ENCODE data around the gene CDKN2B-AS1.

The CDKN2B-AS1 gene

GRCh38 chr9:21974722-21975409, 19.7 kb upstream of the CDKN2B-AS1 start:
- TF ChIP-seq, protein P1, sequence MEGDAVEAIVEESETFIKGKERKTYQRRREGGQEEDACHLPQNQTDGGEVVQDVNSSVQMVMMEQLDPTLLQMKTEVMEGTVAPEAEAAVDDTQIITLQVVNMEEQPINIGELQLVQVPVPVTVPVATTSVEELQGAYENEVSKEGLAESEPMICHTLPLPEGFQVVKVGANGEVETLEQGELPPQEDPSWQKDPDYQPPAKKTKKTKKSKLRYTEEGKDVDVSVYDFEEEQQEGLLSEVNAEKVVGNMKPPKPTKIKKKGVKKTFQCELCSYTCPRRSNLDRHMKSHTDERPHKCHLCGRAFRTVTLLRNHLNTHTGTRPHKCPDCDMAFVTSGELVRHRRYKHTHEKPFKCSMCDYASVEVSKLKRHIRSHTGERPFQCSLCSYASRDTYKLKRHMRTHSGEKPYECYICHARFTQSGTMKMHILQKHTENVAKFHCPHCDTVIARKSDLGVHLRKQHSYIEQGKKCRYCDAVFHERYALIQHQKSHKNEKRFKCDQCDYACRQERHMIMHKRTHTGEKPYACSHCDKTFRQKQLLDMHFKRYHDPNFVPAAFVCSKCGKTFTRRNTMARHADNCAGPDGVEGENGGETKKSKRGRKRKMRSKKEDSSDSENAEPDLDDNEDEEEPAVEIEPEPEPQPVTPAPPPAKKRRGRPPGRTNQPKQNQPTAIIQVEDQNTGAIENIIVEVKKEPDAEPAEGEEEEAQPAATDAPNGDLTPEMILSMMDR (IDR thresholded peaks at IDR 0.05; ENCODE audit: control extremely low read depth, extremely low read depth, low read depth, missing control alignments), result no peak
- DNase-seq (ENCODE audit: extremely low spot score), result peak; percentile 56
- ChIA-PET CTCF (interaction anchor here (1.6 to 4.0 kb wide), 2 partner anchors 20 to 33 kb away, joined by 4 to 27 read pairs; partner anchors contain the start of genes CDKN2A, CDKN2B and CDKN2B-AS1), POLR2A (no interaction called here)

DNA sequence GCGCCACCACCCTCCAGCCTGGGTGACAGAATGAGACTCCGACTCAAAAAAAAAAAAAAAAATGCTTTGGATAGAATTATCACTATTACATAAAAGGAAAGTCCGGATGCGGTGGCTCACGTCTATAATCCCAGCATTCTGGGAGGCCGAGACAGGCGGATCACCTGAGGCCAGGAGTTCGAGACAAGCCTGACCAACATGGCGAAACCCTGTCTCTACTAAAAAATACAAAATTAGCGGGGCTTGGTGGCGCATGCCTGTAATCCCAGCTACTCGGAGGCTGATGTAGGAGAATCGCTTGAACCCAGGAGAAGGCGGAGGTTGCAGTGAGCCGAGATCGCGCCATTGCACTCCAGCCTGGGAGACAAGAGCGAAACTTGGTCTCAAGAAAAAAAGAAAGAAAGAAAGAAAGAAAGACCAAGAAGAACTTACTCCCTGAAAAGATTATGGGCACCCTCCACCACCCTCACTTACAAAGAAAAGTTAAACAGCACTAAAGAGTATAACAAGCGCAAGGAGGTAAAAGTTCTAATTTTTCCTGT, 18.2 kb upstream of the CDKN2B-AS1 start:
- POLR2A ChIA-PET, result no interaction called here

DNA sequence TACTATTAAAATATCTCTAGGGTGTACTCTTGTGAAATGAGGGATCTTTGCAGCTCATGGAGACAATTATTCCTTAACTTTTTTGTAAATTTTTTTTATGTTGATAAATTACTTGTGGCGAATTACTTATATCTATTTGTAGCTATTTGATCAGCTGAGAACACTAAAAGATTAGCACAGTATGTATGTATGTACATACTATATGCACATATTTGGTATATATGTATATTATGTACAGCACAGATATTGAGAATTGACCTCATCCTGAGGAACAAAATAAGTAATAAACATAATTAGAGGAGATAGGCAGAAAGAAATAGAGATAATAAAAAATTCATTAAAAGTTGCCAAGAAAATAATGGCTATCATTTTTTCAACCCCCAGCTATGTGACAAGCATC, 12.2 kb upstream of the CDKN2B-AS1 start:
- no peak for DNase-seq (ENCODE audit: extremely low spot score)
- TF ChIP-seq, protein P1 (IDR thresholded peaks at IDR 0.05; ENCODE audit: control extremely low read depth, extremely low read depth, low read depth, missing control alignments), result no peak
- ChIA-PET CTCF (interaction anchor here (1.3 to 2.8 kb wide), 4 partner anchors 12 to 169 kb away, joined by 4 to 13 read pairs (median 8); partner anchors contain the start of genes CDKN2A, CDKN2B and CDKN2B-AS1), POLR2A (no interaction called here)

More for the DNA sequence above, 18.2 kb upstream of the CDKN2B-AS1 start:
- TF ChIP-seq, protein P1 (IDR thresholded peaks at IDR 0.05; ENCODE audit: control extremely low read depth, extremely low read depth, low read depth, missing control alignments), result no peak
- no peak for DNase-seq (ENCODE audit: extremely low spot score)
- CTCF ChIA-PET, result interaction anchor here (1.0 to 4.0 kb wide), 6 partner anchors 10 to 43 kb away, joined by 3 to 27 read pairs (median 4); partner anchors contain the start of genes CDKN2A, CDKN2B and CDKN2B-AS1

DNA sequence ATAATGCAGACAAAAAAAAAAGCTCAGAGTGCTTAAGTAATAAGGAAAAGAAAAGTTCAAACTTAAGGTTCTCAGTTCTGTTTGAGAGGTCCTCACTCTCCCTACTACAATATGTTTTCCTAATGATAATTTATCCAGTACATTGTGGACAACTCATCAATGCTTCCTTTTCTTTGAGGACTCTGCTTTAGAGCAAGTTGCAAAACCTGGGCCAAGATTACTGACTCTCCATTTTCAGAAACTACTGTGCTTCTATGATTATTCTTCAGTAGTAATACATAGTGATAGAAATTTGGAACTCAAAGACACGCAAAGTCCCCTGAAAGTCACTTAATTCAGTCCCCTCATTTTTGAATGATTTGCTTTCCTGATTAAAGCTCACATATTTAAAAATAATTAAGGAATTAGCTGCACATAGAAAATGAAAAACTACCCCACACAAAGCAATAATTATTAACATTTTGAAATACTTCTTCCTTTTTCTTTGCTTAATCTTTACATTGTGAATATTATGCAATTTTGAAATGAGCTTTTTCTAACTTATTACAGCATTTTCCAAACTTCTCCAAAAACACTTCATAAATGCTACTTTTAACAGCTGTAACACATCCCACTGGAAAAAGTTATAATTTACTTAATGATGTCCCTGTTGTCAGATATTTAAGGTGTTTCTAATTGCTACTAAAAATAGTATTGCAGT, 11.6 kb upstream of the CDKN2B-AS1 start:
- POLR2A ChIA-PET, result no interaction called here

GRCh38 chr9:21983561-21983935, 11.0 kb upstream of the CDKN2B-AS1 start:
- ChIA-PET CTCF (interaction anchor here (1.3 to 2.8 kb wide), 6 partner anchors 11 to 170 kb away, joined by 3 to 13 read pairs (median 5); partner anchors contain the start of genes CDKN2A, CDKN2B and CDKN2B-AS1), POLR2A (no interaction called here)
- TF ChIP-seq, protein P1 (IDR thresholded peaks at IDR 0.05; ENCODE audit: control extremely low read depth, extremely low read depth, low read depth, missing control alignments), result no peak
- DNase-seq (ENCODE audit: extremely low spot score), result no peak

More for the DNA sequence above, 11.6 kb upstream of the CDKN2B-AS1 start:
- TF ChIP-seq, protein P1 (IDR thresholded peaks at IDR 0.05; ENCODE audit: control extremely low read depth, extremely low read depth, low read depth, missing control alignments), result no peak
- DNase-seq (ENCODE audit: extremely low spot score), result no peak
- CTCF ChIA-PET, result interaction anchor here (1.3 to 2.8 kb wide), 6 partner anchors 11 to 170 kb away, joined by 3 to 13 read pairs (median 5); partner anchors contain the start of genes CDKN2A, CDKN2B and CDKN2B-AS1

- POLR2A ChIA-PET, result no interaction called here
- no peak for DNase-seq (ENCODE audit: extremely low spot score)
- CTCF ChIA-PET, result interaction anchor here (1.4 to 2.8 kb wide), 4 partner anchors 11 to 25 kb away, joined by 3 to 13 read pairs (median 7); partner anchors contain the start of genes CDKN2A, CDKN2B and CDKN2B-AS1
- TF ChIP-seq, protein P1 (IDR thresholded peaks at IDR 0.05; ENCODE audit: control extremely low read depth, extremely low read depth, low read depth, missing control alignments), result no peak
Measured at GRCh38 chr9:21984101-21984500, 10.5 kb upstream of the CDKN2B-AS1 start.

All from GM10248 (cell line).